Measurements from ENCODE around the gene CACNG5.

GRCh38 chr17:66834426-66834918 is 445 bp upstream of the CACNG5 start:
- no peak for TF ChIP-seq CTCF (IDR thresholded peaks at IDR 0.05)
- TF ChIP-seq POLR2A (IDR thresholded peaks at IDR 0.05), result no peak
